HG02798 (cell line): ENCODE data around the gene TMEM205.
"Not testable (repeated sequence)": the region's sequence is repeated elsewhere in the genome, so short reads cannot be mapped to it uniquely, and the experiment has no call there.

Experiments
- ATAC-seq: cut with Tn5 transposase; IDR thresholded peaks from one replicate; pipeline ENCODE4 v1.9.1; 2021; ENCODE audit warnings: mild to moderate bottlenecking; ENCODE audit not compliant: unreplicated experiment, poor library complexity

The TMEM205 gene

DNA sequence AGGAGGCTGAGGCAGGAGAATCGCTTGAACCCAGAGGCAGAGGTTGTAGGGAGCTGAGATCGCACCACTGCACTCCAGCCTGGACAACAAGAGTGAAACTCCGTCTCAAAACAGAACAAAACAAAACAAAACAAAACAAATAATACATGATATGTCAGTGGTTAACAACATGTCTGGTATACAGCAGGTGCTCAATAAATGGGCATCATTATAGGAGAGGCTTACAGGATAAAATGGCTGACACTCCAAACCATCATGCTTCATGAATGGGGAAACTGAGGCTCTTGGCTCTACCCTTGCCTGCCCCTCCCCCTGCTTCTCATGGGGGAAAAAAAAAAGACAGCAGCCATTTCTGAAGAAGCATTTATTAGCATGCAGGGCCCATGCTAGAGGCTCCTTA is 3.6 kb downstream of the TMEM205 start:
- no peak for ATAC-seq

DNA sequence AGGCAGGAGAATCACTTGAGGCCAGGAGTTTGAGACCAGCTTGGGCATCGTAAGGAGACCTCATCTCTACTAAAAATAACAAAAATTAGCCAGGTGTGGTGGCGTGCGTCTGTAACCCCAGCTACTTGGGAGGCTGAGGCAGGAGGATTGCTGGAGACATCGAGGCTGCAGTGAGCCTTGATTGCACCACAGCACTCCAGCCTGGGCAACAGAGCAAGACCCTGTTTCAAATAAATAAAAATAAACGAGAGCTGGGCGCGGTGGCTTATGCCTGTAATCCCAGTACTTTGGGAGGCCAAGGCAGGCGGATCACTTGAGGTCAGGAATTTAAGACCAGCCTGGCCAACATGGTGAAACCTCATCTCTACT is 6.0 kb downstream of the TMEM205 start:
- not testable (repeated sequence) for ATAC-seq

DNA sequence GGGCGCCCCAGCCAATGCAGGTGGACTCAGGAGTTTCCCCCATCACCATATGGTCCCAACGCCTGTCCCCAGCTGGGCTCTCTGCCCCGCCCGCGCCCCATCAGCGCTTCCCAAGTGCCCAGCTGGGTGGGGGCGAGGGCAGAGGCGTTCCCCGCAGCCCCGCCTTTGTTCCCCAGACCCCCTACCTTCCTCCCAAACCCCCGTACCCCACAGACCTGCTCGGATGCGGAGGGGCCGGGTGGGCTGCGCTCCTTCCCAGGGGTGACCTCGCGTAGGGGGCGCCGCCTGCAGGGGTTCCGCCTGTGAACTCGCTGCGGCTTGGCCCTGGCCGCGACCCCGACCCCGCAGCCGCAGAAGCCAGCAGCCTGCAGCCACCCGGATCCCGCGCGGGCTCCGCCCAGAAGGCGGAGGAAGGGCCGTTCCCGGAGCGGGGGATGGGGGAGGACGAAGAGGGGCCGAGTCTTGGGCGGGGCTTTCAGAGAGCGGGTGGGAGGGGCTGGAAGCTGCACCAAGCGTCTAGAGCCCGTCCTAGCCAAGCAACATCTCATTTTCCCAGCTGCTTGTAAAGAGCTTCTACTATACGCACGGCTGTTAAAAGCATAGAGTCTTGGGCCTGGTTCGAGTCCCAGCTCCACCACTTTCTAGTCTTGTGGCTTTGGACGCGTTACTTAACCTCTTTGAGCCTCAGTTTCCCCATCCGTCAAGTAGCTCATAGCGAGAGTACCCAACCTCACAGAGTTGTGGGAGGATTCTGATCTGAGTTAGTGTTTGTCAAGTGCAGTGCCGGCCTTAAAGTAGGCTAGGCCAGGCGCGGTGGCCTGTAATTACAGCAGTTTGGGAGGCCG is 6.6 kb downstream of the TMEM205 start, which contains the start of gene RAB3D:
Gene RAB3D, minus strand, starts transcription at position 404 of the 845 bp plus-strand sequence. CDS start 2,258 bp downstream, outside the sequence.
- ATAC-seq, result peak; percentile 81

DNA sequence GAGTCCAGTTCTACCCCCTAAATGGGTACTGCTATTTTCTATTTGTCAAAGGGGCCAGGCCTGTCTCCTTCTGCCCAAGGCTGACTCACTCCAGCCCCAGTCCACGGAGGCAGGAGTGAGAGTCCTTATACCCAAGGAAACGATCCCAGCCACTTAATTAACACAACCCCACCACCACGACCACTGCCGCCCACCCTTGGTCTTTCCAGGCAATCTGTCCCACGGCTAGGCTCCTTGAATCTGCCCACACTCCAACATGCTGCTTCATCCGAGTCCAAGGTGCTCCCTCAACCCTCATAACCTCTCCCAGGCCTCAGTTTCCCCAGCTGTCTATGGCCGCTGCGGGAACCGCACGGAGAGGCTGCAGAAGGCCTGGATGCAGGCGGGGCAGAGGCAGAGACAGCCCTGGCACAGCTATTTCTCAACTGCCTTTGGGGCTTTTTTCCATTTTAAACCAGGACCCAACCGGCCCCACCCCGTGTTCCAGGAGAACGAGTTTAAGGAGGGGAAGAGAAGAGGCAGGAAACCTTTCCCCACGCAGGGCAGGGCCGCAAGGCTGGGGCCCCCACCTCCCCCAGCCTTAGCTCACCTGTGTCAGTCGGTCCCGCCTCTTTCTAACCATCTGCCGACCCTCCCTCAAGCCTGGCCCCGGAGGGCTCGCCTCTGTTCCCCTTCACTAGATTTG is 7.4 kb downstream of the TMEM205 start:
- ATAC-seq, result no peak

DNA sequence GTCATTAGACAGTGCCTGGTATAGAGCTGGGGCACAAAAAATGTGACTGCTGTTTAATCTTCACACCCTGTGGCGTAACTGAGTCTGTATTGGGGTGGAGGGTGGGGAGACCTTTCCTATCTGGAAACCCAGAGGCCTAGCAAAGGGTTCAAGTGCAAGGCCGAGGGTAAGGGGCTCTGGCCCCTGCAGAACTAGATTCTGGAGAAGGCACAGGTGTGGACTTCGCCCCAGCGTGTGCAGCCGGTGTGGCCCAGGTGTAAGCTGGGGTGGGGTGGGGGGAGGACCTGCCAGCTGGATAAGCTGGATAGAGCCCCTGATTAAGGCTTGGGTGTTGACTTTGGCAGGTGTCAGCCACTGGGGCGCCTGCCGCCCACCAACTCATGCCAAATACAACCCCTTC is 7.9 kb downstream of the TMEM205 start:
- no peak for ATAC-seq

DNA sequence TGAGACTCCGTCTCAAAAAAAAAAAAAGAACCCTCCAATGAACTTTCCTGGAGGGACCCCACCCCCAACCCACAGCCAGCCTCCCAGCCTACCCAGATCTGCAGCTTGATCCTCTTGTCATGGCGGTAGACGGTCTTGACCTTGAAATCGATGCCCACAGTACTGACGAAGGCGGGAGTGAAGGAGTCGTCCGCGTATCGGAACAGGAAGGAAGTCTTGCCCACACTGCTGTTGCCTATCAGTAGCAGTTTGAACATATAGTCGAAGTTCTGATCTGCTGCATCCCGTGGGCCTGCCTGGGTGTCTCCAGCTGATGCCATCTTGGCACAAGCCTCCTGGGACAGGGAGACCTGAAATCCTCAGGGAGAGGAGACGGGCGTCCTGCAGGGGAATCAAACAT is 9.0 kb downstream of the TMEM205 start:
- ATAC-seq, result no peak

DNA sequence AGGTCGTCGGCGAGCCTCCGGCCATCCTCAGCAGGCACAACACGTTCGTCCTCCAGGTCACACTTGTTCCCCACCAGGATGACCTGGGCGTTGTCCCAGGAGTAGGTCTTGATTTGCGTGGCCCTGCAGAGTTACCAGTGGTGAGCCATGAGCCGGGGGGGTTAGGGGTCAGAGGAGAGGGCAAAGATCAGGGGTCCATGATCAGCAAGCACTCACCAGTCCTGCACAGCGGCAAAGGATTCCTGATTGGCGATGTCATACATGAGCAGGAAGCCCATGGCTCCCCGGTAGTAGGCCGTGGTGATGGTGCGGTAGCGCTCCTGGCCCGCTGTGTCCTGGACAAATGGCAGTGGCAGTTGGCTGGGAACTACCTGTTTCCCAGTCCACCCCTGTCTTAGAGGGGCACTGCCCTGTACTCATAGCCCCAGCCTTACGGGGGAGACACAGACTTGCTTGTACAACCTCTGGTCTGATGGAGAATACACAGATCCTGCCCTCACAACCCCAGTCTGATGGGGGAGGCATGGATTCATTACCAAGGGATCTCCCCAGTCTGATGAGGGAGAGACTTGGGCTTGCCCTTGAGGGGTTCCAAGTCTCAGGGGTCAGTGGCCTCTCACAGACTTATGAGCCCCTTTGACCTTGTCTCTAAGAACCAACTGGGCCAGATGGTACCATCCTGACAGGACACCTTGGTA is 10.5 kb downstream of the TMEM205 start:
- ATAC-seq, result no peak

DNA sequence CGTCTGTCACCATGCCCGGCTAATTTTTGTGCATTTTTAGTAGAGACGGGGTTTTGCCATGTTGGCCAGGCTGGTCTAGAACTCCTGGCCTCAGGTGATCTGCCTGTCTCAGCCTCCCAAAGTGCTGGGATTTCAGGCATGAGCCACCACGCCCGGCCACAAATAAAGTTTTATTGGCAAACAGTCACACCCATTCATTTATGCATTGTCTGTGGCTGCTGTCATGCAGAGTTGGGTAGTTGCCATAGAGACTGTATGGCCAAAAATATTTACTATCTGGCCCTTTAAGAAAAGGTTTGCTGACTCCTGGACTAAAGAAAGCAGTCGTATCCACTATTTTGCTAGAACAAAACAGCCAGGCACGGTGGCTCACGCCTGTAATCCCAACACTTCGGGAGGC is 12.2 kb downstream of the TMEM205 start:
- not testable (repeated sequence) for ATAC-seq

DNA sequence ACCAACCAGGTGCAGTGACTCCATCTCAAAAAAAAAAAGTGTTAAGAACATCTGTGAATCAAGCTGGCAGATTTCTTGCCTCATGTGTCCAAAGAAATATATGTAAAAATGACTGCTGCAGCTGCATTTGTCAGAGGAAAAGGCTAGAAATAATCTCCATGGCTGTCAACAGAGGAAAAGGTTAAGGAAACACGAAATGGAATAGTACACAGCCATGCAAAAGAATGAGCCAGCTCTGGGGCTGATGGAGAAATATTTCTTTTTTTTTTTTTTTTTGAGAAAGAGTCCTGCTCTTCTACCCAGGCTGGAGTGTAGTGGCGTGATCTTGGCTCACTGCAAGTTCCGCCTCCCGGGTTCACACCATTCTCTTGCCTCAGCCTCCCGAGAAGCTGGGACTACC is 13.2 kb downstream of the TMEM205 start:
- no peak for ATAC-seq

DNA sequence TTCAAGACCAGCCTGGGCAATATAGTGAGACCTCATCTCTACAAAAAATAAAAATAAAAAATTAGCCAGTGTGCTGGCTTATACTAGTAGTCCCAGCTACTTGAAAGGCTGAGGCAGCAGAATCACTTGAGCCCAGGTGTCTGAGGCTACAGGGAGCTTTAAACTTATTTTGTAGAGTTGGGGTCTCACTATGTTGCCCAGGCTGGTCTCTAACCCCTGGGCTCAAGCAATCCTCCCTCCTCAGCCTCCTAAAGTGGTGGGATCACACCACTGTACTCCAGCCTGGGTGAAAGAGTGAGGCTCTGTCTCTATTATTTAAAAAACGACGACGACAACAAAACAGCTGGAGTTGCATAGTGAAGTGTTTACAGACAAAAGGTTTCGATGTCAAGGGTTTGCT is 14.6 kb downstream of the TMEM205 start:
- no peak for ATAC-seq

DNA sequence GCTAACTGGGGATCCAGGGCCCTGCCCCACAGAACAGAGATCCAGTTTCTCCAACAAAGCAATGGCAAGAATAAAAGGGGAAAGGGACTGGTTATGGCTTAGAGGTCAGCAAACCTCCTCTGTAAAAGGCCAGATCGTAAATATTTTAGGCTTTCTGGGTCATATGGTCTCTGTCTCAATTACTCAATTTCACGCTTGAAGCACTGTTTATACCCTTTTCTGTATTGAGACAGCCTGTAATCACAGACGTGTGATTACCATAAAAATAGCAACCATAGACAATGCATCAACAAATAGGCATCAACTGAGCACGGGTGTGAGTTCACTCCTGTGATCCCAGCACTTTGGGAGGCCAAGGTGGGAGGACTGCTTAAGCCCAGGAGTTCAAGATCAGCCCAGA is 15.9 kb downstream of the TMEM205 start:
- ATAC-seq, result no peak

DNA sequence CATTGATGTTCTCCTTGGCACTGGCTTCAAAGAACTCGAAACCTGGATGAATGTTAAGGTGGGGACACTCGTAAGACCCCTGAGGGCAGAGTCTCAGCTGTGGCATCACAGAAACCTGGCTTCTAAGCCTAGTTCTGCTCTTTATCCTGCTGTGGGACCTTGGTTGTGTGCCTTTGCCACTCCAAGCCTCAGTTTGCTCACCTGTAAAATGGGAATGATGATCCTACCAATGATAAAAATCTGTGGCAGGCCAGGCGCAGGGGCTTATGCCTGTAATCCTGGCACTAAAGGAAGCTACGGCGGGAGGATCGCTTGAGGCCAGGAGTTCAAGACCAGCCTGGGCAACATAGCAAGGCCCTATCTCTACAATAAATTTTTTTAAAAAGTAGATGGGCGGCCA is 20.5 kb downstream of the TMEM205 start:
- no peak for ATAC-seq

DNA sequence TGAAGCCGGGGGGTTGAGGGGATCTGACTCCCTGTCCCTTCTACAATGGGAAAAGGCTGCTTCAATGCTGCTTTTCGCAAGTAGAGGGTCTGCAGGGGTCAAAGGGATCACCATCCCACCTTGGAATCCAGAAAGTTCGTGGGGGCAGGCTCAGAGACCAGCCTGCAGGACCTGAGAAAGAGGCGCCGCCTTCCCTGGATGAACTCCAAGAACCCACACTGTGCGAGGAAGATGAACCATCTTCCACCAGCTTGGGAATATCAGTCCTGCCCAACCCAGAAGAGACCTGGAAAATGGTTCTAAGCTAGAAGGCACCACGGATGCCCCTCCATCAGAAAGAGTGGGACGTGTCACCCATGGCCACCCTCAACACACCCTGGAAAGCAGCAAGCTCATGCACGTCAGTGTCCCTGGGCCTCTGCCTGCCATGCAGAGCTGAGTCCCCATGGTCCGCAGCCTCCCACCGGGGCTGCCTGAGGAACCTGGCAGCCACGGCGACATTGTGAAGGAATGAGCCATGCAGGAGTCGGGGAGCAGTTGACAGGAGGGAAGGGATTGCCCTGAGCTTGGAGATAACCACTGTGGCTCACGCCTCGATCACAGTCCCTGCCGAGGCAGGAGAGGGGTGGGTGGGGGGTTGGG is 21.2 kb downstream of the TMEM205 start:
- no peak for ATAC-seq

DNA sequence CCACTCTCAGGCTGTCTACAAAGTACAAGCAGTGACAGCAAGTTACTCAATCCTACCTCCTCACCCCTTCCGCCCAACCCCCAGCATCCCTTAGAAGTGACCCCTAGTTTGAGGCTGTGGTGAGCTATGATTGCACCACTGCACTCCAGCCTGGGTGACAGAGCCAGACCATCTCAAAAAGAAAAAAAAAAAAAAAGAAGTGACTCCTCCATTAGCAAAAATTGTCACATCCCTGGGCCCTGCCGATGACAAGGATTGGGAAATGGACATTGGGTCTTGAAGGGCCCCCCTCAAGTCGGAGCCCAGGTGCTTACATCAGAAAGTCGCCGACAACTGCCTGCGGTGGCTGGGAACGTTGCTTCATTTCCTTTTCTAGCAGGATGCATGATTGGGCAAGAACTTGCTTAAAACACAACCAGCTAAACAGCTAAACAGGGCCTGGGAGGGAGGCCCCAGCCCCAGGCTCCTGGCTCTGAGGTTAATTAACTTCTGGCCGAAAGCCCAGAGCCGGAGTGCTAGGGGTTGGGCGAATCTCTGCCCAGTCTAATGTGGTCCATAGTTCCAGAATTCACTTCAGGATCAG is 21.9 kb downstream of the TMEM205 start:
- ATAC-seq, result no peak

DNA sequence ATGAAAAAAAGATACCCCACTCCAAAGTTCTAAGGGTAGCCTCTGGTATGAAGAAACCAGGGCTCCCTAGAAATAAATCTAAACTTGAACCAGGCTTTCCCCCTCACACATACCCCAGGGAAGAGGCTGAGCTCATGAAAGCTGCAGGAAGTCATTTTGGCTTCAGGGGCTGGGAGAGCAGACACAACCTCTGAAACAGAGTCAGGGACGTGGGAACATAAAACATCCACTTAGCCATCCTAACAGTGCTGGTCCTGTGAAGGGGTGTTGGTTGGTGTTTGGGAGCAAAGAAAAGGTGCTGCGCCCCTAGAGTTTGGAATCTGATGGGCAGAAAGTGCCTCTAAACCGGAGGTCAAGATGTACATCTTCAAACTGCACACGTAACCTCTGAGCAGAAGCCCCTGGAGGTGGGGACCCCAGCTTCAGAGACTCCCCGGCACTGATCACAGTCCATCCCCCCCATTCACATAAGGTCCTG is 22.4 kb downstream of the TMEM205 start:
- no peak for ATAC-seq

DNA sequence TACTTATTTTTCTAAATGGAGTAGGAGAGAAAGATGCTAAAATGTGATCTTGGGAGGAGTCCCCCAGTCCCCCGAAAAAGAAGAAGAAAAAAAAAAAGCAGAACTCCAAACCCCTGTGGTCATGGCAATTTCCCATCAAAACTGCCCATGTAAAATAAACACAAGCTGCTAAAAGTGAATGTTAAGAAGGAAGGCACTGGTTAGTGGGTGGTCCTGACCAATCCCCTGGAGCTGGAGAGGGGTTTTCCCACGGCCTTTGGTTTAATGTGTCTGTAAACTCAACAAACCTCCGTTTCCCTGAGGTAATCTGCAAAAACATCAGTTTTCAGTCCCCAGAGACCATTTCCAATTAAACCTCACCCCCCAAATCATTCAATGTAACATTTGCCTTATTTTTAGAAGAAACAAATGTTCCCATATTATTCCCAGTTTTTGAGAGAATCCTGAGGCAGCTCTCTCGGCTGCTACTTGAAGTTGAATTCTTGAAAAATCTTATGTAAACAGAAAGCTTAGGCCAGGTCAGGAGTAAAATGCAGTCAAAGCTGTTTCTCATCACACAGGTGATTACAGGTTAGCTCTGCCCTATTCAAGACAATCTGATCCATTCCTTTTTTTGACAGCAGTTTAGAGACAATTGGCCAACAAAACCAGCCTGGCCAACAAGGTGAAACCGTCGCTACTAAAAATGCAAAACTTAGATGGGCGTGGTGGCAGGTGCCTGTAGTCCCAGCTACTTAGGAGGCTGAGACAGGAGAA is 23.6 kb downstream of the TMEM205 start:
- ATAC-seq, result no peak

DNA sequence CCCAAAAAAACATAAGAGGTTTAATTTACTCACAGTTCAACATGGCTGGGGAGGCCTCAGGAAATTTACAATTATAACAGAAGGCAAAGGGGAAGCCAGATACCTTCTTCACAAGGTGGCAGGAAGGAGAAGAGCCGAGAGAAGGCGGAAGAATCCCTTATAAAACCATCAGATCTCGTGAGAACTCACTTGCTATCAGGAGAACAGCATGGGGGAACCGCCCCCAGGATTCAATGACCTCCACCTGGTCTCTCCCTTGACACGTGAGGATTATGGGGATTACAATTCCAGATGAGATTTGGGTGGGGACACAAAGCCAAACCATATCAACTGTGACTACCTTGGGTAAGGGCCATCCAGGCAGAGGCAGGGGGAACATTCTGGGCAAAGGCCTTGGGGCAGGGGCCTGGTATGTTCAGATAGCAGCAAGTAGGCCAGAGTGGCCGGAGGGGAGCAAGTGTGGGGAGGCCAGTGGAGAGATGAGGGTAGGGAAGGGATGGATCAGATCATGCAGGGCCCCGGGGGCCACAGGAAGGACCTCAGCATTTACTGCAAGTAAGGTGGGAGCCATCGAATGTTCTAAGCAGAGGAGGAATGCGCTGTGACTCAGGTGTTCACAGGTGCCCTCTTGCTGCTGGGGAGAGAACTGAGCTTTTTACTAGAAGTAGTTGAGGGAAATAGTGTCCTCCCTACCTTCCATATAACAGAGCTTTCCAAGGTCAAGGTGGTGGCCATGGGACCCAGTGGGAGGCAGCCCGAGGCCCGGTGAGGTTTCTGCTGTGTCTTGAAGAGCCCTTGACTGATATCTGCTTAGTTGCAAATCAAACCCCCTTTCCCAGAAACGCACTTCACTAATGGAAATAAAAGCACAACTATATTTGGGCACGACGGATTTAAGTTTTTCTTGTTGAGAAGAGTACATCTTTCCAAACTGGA is 24.6 kb downstream of the TMEM205 start:
- no peak for ATAC-seq

DNA sequence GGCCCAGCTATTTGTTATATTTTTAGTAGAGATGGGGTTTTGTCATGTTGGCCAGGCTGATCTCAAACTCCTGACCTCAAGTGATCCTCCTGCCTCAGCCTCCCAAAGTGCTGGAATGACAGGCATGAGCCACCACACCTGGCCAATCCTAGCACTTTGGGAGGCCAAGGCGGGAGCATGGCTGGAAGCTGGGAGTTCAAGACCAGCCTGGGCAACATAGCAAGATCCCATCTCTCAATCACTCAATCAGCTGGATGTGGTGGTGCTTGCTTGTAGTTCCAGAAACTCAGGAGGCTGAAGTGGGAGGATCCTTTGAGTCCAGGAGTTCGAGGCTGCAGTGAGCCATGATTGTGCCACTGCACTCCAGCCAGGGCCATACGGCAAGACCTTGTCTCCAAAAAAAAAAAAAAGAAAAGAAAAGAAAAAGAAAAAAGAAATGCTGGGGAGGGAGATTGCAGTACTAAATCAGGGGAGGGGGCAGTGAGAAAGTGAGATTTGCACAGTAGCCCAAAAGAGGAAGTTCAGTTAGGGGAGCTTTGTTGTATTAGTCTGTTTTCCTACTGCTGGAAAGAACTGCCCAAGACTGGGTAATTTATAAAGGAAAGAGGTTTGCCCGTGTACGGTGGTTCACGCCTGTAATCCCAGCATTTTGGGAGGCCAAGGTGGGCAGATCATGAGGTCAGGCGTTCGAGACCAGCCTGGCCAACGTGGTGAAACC is 25.6 kb downstream of the TMEM205 start:
- ATAC-seq, result not testable (repeated sequence)
